ENCODE results near the gene INSYN1.
"Not testable (repeated sequence)": the region's sequence is repeated elsewhere in the genome, so short reads cannot be mapped to it uniquely, and the experiment has no call there.

Gene INSYN1

DNA sequence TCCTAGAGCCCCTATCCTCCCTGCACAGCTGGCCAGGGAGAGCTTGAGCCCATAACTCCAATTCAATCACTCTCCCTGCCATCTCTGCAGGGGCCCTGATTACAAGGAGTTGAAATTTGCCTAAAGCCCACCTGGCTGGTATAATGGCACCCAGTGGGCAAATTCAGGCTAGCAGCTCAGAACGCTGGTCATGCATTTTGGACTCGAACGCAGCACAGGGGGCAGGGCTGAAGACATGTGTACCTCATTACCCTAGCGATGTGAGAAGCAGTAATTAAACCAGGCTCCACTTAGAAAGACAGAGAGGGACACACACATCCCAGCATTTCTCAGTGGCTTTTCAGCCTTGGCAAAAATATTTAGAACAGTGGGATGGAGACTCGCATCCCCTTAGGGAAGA lies 3.2 kb downstream of the INSYN1 start:
- no peak for DNase-seq (ENCODE audit: low read depth in 2 of 2)

DNA sequence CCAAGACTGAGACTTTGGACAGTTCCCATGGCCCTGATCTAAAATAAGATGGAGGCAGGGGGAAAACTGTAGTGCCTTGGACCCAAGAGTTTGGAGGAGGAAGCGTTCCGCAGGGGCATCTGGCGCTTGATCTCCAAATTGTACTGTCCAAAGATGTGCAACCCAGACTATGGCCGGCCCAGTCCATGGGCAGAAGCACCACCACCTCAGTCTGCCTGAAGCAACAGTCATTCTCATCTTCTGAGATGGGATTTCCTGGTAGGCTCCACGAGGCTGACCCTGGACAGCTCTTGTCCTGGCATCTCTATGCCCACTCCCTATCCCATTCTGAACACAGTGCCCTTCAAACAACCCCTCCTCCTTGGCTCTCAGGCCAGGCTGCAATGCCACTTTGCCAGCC lies 3.6 kb downstream of the INSYN1 start:
- no peak for DNase-seq (ENCODE audit: low read depth in 2 of 2)

DNA sequence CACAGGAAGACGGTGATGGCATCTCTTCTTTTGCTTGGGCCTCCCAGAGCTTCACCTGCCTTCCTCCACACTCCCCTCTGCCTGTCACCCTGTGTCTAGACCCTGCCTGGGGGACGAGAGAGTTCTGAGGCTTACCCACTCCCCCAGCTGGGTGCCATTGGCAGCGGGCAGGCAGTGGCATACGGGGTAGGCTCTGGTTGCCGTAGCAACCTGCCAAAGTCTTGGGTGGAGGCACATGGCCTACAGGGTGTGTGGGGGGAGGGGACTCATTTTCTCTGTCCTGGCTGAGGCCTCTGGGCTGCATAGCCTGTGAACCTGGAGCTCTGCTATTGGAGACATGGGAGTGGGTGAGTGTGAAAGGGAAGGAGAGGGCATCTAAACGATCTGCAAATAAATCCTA lies 4.4 kb downstream of the INSYN1 start:
- no peak for DNase-seq (ENCODE audit: low read depth in 2 of 2)

DNA sequence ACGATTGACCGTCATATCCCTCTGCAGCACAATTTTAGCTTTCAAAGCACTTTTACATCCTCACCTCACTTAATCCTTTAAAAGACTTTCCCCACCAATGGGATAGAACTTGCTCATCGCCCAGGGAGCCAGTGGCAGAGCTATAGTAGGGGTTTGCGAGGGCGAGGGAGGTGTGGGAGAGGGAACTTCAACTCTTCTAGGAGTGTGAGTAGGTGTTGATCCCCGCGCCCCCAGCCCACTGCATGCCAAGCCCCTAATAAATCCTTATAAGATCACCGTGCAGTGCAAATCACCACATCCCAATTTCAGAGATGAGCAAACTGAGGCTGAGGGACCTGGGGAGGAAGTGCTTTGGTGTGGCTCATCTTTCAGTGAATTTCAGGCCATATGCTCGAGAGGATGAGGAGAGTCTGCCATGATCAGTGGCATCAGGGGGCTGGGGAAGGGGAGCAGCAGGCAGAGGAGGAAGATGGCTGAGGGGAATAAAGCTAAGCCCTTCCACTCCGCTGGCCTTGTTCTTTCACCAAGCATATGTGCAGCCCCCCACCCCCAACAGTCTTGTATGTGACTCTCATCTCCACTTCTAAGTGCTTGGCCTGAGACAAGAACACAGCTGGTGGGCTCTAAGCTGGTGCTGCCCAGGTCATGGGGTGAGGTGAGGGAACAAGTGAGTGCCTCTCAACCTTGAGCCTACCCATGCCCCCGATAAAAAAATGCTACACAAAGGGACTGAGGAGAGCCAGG lies 5.1 kb downstream of the INSYN1 start:
- DNase-seq (ENCODE audit: low read depth in 2 of 2), result no peak

DNA sequence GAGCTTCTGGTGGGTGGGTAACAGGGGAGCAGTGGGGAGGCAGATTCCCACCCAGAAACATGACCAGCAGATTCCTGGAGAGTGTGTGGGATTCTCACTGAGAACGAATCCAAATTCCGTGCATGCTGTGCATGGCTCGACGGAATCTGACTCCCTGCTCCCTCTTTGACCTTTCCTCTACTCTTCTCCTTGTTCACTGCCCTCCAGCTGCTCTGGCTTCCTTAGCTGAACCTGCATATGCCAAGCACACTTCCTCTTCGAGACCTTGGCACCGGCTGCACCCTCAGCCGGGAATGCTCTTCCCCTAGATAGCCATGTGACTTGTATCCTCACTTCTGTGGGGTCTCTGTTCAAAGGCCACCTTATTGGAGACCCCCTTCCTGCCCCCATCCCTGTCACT lies 6.3 kb downstream of the INSYN1 start:
- no peak for DNase-seq (ENCODE audit: low read depth in 2 of 2)

DNA sequence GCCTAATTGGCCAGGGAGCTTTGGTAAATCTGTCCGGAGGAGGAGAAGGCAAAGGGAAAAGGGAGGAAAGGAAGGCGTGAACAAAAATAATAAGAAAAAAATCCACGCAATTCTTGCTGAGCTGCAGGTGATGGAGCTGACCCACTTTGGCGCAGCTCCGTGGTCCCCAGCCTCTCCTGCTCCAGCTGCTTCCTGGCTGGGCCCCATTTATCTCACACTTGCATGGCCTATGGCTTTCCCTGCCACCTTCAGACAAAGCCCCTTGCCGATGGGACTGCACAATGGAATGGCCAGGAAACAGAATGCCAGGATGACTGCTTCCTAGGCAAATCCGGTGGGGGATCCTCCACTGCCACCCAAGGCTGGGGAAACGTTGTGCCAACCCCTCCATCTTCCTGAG lies 6.9 kb downstream of the INSYN1 start:
- DNase-seq (ENCODE audit: low read depth in 2 of 2), result no peak

DNA sequence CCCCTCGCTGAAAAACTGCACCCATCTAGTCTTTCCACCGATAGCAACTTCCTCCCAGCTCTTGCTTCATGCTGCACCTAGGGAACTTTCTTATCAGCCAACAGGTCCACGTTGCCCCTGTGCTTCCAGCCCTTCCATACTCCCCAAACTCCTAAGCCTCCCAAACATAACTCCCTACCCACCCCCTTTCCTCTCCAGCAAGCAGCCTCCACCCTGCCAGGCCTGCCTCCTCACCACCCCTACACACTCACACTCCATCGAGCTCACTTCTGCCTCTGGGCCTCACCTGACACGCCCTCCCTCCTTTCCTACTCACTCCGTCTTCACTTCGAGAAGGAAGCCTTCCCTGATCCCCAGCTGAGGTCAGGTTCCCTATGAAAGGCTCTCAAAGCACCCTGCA lies 8.1 kb downstream of the INSYN1 start:
- DNase-seq (ENCODE audit: low read depth in 2 of 2), result no peak

DNA sequence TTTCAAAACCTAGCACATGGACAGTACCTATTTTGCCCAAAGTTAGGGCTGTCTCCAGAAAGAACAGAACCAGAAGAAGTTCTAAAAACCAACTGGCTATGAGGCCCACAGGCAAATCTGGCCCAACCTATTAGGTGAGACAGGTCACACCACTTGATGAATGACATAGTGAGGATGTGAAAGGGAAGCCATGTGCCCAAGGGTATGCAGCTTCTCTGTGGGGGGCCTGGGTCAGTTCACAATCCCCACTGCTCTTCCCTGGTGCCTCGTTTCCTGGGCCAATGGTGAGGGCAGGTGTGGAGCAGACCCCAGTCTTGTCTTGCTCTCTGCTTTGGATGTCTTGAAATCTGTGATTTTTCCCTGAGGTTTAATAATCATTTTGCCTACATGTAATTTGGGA lies 8.9 kb downstream of the INSYN1 start:
- no peak for DNase-seq (ENCODE audit: low read depth in 2 of 2)

DNA sequence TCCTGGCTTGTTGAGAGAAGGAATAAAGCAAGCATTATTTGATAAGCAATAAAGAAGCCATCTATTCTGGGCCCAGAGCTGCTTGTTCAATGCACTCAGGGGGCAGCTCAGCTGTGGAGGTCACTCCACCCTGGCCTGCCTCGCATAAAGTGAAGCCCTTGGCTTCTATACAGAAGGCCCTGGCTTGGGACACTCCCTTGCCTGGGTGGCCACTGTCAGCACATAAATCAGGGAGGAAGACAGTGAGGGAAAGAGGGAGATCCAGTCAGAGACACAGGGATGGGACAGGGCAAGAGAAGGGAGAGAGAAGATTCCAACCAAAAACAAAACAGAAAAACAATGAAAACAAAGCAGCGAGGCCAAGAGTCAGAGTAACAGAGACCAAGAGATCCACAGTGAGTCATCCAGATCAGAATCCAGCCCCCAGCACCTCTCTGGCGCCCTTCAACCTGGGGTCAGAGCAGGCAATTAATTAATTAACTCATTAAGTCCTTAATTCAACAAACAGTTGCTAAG lies 11.8 kb downstream of the INSYN1 start:
- DNase-seq (ENCODE audit: low read depth in 2 of 2), result no peak

DNA sequence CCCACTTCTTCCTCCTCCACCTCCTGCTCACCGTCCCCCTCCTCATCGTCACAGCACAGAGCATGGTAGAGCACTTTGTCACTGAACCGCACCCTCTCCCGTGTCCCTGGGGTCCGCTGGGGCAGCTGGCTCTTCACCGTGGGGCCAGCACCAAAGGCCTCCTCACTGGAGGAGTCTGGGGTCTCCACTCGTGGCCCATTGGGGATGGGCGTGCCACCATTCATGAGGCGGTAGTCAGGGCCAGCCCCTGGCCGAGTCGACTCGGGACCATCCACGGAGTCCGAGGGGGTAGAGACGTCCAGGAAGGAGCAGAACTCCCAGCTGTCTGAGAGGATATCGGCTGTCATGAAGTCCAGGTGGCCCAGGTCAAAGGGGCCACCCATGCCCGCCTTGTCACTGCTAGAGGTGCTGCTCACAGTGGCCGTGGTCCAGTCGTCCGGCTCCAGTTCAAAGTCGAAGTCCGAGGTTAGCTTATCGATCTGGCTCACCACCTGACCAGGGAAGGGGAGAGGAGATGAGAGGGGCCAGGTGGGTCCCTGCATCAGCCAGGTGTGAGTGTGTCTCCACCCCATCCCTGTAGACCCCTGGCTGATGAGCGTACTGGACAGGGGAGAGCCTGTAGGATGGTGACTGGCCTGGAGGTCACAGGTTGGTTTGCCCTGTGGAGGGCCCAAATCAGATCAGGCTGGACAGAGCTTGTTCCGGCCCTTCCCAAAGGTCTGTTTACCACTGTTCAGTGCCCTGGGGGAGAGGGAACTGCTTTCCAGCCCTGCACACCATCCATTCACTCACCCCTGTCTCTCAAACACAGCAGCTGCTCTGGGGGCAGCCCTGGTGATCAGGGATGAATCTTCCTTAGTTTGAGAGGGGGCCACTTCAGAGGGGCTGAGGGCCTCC lies 12.8 kb downstream of the INSYN1 start:
- DNase-seq (ENCODE audit: low read depth in 2 of 2), result no peak

DNA sequence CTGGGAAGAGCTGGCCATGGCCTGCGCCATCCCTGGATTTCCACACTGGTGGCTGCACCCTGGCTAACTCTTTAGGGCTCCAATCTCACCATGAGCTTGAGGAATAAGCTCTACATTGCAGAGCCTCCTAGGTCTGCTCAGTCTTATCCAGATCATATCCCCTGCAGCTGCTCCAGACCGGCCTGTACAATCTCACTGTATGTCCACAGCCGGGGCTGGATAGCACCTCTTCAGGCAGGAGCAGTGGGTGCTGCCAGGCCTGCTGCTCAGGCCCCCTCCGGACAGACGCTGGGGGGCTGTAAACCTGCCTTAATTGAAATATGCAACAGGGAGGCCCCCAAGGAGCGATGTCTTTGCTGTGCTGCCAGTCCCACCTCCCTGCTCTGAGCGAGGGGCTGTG lies 15.6 kb downstream of the INSYN1 start:
- no peak for DNase-seq (ENCODE audit: low read depth in 2 of 2)

DNA sequence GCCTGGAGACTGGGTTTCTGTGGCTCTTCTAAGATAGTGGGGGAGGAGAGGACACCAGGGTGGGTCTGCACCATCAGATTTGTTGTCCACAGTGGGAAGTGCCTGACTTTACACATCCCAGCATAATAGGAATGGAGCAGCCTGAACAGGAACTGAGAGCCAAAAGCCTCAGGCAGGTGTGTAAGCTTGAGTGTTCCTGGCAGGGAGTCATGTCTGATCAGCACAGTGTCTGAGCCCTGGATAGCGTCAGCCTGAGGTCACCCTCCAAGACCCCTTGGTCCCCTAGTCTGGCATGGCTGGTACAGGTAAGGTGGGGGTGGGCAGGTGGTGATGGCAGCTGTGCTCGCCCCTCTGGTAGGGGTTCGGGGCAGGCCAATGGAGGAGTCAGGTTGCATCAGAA lies 20.2 kb downstream of the INSYN1 start:
- no peak for DNase-seq (ENCODE audit: low read depth in 2 of 2)

DNA sequence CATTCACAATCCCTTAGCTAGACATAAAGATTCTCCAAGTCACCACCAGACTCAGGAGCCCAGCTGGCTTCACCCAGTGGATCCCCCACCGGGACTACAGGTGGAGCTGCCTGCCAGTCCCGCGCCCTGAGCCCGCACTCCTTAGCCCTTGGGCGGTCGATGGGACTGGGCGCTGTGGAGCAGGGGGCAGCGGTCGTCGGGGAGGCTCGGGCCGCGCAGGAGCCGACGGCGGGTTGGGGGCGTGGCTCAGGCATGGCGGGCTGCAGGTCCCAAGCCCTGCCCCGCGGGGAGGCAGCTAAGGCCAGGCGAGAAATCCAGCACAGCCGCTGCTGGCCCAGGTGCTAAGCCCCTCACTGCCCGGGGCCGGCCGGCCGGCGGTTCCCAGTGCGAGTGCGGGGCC lies 21.1 kb downstream of the INSYN1 start:
- DNase-seq (ENCODE audit: low read depth in 2 of 2), result not testable (repeated sequence)

DNA sequence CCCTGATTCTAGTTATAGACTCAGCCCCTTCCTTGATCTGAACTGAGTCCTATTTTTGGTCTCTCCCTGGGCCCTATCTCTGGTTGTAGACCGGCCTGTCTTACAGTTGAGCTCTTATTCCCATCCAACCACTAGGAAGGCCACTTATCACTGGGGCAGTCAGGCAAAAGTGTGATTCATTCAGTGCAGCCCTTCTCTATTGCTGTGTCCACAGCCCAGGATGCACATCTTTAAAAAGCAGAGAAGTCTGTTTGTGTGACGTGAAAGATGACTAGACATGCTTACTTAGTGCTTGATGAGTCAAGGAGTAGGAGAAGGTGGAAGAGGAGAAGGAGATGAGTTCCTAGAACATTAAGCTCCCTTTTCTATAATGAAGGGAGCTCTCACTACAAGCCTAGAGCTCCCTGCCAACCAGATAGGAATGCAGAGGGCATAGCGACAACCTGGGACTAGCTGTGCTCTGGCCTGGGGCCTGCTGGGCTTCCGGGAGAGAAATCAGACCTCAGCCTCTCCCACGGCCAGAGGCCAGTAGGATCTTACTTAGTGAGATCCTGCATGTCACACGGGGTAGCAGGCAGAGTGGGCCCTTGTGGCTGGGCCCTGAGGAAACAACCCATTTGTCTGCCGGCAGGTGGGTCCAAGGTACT lies 25.7 kb downstream of the INSYN1 start:
- no peak for DNase-seq (ENCODE audit: low read depth in 2 of 2)

DNA sequence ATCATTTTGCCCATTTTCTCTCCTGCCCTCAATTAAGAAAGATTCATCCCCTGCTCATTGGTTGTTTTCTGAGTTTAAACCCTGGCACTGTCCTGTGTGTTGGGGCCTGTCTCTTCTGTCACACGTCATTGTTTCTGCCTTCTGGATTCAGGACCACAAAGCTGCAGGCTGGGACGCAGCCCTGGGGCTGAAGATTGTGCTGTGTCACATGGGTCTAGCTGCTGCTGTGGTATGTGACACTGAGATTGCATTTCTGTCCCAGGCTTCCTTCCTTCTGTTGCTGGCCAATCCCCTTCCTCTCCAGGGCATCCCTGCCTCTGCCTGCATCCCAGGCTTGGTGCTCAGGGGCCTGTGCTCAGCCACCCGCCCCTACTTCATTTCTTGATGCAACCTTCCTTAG lies 28.9 kb downstream of the INSYN1 start:
- DNase-seq (ENCODE audit: low read depth in 2 of 2), result no peak

DNA sequence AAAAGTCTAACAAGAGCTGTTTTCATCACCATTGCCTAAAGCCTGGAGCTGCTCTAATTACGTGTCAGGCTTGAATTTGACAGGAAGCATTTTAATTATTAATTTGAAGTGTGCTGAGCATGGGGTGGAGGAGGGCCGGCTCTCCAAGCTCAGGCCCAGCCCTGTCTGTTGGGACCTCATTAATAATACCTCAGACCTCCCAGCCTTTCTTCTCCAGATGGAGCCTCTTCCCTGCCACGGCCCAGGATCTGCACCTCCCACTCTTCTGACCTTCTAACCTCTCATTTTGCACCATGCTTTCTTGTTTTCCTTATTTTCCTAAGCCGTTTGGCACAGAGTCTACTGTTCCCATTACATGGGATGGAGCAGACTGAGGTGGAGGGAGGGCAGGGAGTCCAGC lies 30.0 kb downstream of the INSYN1 start:
- no peak for DNase-seq (ENCODE audit: low read depth in 2 of 2)

DNA sequence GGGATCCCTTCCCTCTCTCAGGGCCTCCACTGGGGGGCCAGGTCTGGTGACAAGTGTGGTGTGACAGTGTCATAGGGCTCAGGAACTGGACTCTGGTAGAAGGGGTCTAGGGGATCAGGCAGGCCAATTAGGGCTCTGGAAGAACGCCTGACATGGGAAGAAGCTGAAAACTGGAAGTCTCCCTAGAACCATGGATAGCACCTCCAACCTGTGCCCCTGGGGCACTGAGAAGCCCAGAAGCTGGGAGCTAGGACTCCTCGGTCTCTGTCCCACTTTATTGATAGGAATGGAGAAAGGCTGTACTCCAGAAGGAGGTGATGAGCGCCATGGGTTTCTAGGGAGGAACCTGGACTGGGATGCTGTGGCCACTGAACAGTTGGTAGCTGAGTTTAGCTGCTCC lies 30.7 kb downstream of the INSYN1 start:
- no peak for DNase-seq (ENCODE audit: low read depth in 2 of 2)

DNA sequence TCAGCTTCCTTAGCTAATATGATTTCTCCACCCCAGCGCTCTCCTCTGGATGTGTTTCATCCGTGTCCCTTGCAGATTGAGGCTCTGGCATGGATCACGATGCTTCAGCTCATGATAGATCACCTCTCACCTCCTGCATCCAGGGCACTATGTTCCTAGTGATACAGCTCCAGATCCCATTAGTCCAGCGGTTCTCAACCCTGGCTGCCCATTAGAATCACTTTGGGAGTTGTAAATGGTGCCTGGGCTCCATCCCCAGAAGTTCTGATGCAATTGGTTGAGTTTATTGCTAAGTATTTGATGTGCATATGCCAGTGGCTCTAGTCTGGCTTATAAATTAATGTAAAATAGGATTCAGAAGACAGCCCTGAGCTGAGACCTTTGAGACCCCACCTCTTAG lies 34.5 kb downstream of the INSYN1 start:
- no peak for DNase-seq (ENCODE audit: low read depth in 2 of 2)

DNA sequence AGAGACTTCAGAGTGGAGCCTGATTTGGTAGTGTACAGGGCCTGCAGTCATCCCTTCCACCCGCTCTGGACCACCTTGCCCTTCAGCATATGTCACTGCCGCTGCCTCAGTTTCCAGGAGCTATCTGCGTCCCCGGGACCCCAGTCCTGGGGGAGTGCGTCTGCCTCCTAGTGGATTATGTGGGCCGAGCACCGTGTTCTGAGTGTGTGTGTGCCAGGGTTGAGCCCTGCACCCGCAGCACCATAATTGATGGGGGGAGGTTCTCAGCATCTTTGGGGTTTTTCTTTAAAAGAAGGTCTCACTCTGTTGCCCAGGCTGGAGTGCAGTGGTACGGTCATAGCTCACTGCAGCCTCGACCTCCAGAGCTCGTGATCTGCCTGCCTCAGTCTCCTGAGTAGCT lies 35.3 kb downstream of the INSYN1 start:
- no peak for DNase-seq (ENCODE audit: low read depth in 2 of 2)

DNA sequence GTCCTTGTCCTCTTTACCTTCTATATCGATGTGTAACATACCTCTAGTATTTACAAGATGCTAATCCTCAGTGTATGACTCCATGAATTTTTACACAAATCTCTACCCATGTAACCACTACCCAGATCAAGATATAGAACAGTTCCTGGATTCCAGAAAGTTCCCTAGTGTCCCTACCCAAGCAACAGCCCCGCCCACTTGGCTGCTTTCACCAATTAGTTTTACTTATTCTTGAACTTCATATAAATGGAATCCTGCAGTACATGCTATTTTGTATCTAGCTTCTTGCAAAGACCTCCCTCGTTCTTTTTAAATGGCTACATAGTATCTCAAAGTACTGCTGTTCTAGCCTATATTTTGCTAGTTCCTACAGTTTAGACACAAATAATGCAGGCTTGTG lies 35.9 kb downstream of the INSYN1 start:
- DNase-seq (ENCODE audit: low read depth in 2 of 2), result no peak

DNA sequence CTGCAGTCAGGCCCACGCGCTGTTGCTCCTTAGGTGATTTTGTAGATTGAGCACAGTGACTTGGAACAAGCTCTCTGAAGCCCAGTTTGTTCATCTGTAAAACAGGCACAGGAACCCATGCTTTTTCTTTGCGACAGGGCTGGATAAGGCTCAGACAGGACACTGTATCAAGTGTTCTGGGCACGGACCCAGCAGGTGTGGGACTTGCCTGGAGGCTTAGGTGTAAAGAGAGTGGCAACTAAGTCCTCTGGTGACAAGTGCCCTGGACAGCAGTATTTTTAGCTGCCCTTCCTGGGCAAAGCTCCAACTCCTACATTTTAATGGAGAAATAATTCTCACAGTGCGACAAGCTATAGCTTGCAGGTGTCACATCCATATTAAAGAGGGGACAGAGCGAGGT lies 36.7 kb downstream of the INSYN1 start:
- DNase-seq (ENCODE audit: low read depth in 2 of 2), result no peak

DNA sequence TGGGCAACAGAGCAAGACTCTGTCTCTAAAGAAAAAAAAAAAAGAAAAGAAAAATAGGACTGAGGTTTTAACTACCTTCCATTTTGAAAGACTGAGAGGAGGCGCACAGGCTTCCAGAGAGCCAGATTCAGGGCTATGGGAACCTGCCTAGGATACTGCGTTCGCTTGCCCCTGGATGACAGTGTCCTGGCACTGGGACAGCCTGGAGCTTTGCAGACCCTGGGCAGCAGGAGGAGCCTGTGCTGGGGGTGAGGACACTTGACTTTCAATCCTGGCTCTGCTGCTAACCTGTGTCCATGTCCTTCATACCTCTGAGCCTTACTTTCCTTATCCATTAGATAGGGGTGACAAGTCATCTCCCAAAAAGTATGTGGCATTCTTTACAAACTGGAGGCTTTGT lies 37.7 kb downstream of the INSYN1 start:
- no peak for DNase-seq (ENCODE audit: low read depth in 2 of 2)

Measured in stimulated activated CD8-positive, alpha-beta memory T cell treated with anti-CD3 and anti-CD28 coated beads, Interleukin-2, amount 100 ng/mL, for 1 hour (primary cell).